GM23338 (cell line): ENCODE data around the gene CATSPERZ. TPM values are rescaled to one million over a fixed set of nuclear protein-coding genes. Genes with fewer than 3 reads are reported as not detected.

Experiments
- ATAC-seq: fragments of 200-7000 bp; cut with Tn5 transposase; 3 replicates; pipeline ENCODE4 v1.9.1; 2020
- DNase-seq: peaks from one replicate; pipeline ENCODE4 v3.0.0-alpha.2; 2015; ENCODE audit warnings: low spot score
- H2AFZ ChIP-seq: fragments of 200-600 bp; sonication (generic); 2 replicates; pipeline ENCODE4 v1.8.0; 2016; ENCODE audit warnings: antibody characterized with exemption, mild to moderate bottlenecking, moderate library complexity
- H3F3A ChIP-seq: fragments of 200-600 bp; sonication (generic); replicated peaks from 2 replicates; pipeline ENCODE4 v1.8.0; 2017; ENCODE audit warnings: antibody characterized with exemption, mixed run types, low read depth
- H3K27ac ChIP-seq: fragments of 200-600 bp; sonication (generic); 2 replicates; pipeline ENCODE4 v1.6.1; 2016; ENCODE audit warnings: low read depth
- H3K27me3 ChIP-seq: fragments of 200-600 bp; sonication (generic); 2 replicates; pipeline ENCODE4 v1.8.0; 2016; ENCODE audit warnings: mild to moderate bottlenecking, mixed run types, moderate library complexity; ENCODE audit not compliant: insufficient read depth
- H3K36me3 ChIP-seq: fragments of 200-600 bp; sonication (generic); 2 replicates; pipeline ENCODE4 v1.8.0; 2016; ENCODE audit warnings: mild to moderate bottlenecking; ENCODE audit not compliant: insufficient read depth
- H3K4me1 ChIP-seq: fragments of 200-600 bp; sonication (generic); 2 replicates; pipeline ENCODE4 v1.8.0; 2016; ENCODE audit warnings: mild to moderate bottlenecking, moderate library complexity; ENCODE audit not compliant: insufficient read depth
- H3K4me2 ChIP-seq: fragments of 200-600 bp; sonication (generic); 2 replicates; pipeline ENCODE4 v1.7.1; 2017; ENCODE audit warnings: mixed run types
- H3K4me3 ChIP-seq: fragments of 200-600 bp; sonication (generic); 2 replicates; pipeline ENCODE4 v1.6.1; 2016; ENCODE audit warnings: mixed run types
- H3K79me2 ChIP-seq: fragments of 200-600 bp; sonication (generic); replicated peaks from 2 replicates; pipeline ENCODE4 v1.8.0; 2017; ENCODE audit warnings: mild to moderate bottlenecking; ENCODE audit not compliant: insufficient read depth
- H3K9me2 ChIP-seq: fragments of 200-600 bp; sonication (generic); 2 replicates; pipeline ENCODE4 v1.8.0; 2017; ENCODE audit not compliant: insufficient read depth
- H4K20me1 ChIP-seq: fragments of 200-600 bp; sonication (generic); replicated peaks from 2 replicates; pipeline ENCODE4 v1.8.0; 2017; ENCODE audit warnings: mild to moderate bottlenecking; ENCODE audit not compliant: insufficient read depth
- H3K27ac Mint-ChIP-seq: 2 replicates; pipeline ENCODE4 v1.8.0; 2020; ENCODE audit warnings: inconsistent platforms, mild to moderate bottlenecking, moderate library complexity, mixed read lengths
- H3K27me3 Mint-ChIP-seq: 3 replicates; pipeline ENCODE4 v1.8.0; 2022; ENCODE audit warnings: low read depth, mild to moderate bottlenecking, moderate library complexity, mixed read lengths, inconsistent platforms; ENCODE audit not compliant: insufficient read depth, poor library complexity
- H3K36me3 Mint-ChIP-seq: 3 replicates; pipeline ENCODE4 v1.8.0; 2021; ENCODE audit warnings: low read depth, mild to moderate bottlenecking, inconsistent platforms, moderate library complexity, mixed read lengths
- H3K4me1 Mint-ChIP-seq: 3 replicates; pipeline ENCODE4 v1.8.0; 2020; ENCODE audit warnings: mild to moderate bottlenecking, inconsistent platforms, mixed read lengths
- H3K4me3 Mint-ChIP-seq: 3 replicates; pipeline ENCODE4 v1.8.0; 2021; ENCODE audit warnings: moderate library complexity, mild to moderate bottlenecking, inconsistent platforms, mixed read lengths
- H3K9me3 Mint-ChIP-seq: 3 replicates; pipeline ENCODE4 v1.8.0; 2020; ENCODE audit warnings: moderate library complexity, mild to moderate bottlenecking, inconsistent platforms, mixed read lengths
- CREB1 ChIP-seq: fragments of 250-450 bp; sonication (Bioruptor Pico); IDR thresholded peaks from 2 replicates; pipeline ENCODE4 v1.5.0; 2020; ENCODE audit warnings: low read depth, mild to moderate bottlenecking, moderate library complexity
- CTCF ChIP-seq, 2 experiments: fragments of 200-600 bp in 1 of 2; sonication (generic) in 1 of 2; conservative IDR thresholded peaks; 2 replicates each; pipeline versions ENCODE4 v1.5.1 to v1.6.1; 2016 to 2017; ENCODE audit warnings: antibody characterized with exemption in 2 of 2, low read depth in 2 of 2, mild to moderate bottlenecking in 2 of 2, moderate library complexity in 1 of 2
- ETS1 ChIP-seq: IDR thresholded peaks from 2 replicates; pipeline ENCODE4 v1.6.1; 2016; ENCODE audit warnings: antibody characterized with exemption
- EZH2 ChIP-seq: fragments of 200-600 bp; sonication (generic); IDR thresholded peaks from one replicate; pipeline ENCODE4 v1.8.0; 2017; ENCODE audit warnings: antibody characterized with exemption, mild to moderate bottlenecking, low read depth; ENCODE audit not compliant: unreplicated experiment
- EZH2phosphoT487 ChIP-seq: fragments of 200-600 bp; sonication (generic); IDR thresholded peaks from one replicate; pipeline ENCODE4 v1.8.1; 2018; ENCODE audit warnings: antibody characterized with exemption; ENCODE audit not compliant: unreplicated experiment
- JUNB ChIP-seq: IDR thresholded peaks from one replicate; pipeline ENCODE4 v1.6.1; 2016; ENCODE audit warnings: antibody characterized with exemption; ENCODE audit not compliant: unreplicated experiment
- NANOG ChIP-seq: IDR thresholded peaks from 2 replicates; pipeline ENCODE4 v1.6.1; 2016; ENCODE audit warnings: antibody characterized with exemption, borderline replicate concordance
- REST ChIP-seq: IDR thresholded peaks from one replicate; pipeline ENCODE4 v1.6.1; 2018; ENCODE audit warnings: antibody characterized with exemption; ENCODE audit not compliant: unreplicated experiment
- ZNF114 ChIP-seq: fragments of 250-450 bp; sonication (Bioruptor Pico); IDR thresholded peaks from 2 replicates; pipeline ENCODE4 v1.5.0; 2020; ENCODE audit warnings: mild to moderate bottlenecking, moderate library complexity
- polyA plus RNA-seq: library from polyadenylated mRNA; unstranded; fragments of >200 nt; fragmentation: Nextera tagmentation; extraction: Ambion mirVana; gene quantifications from 2 replicates; pipeline ENCODE4 v1.2.1, GENCODE V29; 2016
- total RNA-seq: library from RNA; depleted of rRNA; stranded (reverse); fragments of >200 nt; shearing (Covaris generic); gene quantifications from 2 replicates; pipeline ENCODE4 v1.2.3, GENCODE V29; 2014

CATSPERZ gene
- total and polyA plus RNA-seq, 2 experiments from 2014 or later: 0.99 TPM; not detected in 1

GRCh38 chr11:64352099-64352994 is 52.2 kb downstream of the CATSPERZ start:
- peaks cover 12% of the 10 kb centered on the region for H3K4me1 Mint-ChIP-seq
- Histone ChIP-seq H3K79me2 (no peaks in the 10 kb centered on the region), H2AFZ (no peak overlapping the region), H4K20me1 (no peaks in the 10 kb centered on the region), H3K4me3 (no peak overlapping the region), H3K9me2 (no peaks in the 10 kb centered on the region), H3K36me3 (no peaks in the 10 kb centered on the region), H3K4me2 (no peak overlapping the region), H3K27ac (no peak overlapping the region), H3K4me1 (peaks cover 7% of the 10 kb centered on the region; the same call in 1 of the 2 replicates), H3F3A (0 out of 2 replicates have a peak, but pooled peaks cover 6% of the 10 kb centered on the region), H3K27me3 (no peaks in the 10 kb centered on the region)
- ATAC-seq: no peak
- H3K9me3 Mint-ChIP-seq: no peaks in the 10 kb centered on the region
- H3K36me3 Mint-ChIP-seq: no peaks in the 10 kb centered on the region; the same call in 2 of the 3 replicates
- no peak overlapping the region for H3K4me3 Mint-ChIP-seq
- TF ChIP-seq CREB1 (CRISPR knock-in tag) (no peak), REST (no peak), EZH2phosphoT487 (no peak), ETS1 (no peak), ZNF114 (CRISPR knock-in tag) (no peak), NANOG (no peak)
- H3K27ac Mint-ChIP-seq: no peak overlapping the region
- peaks cover 13% of the 10 kb centered on the region for H3K27me3 Mint-ChIP-seq
- no peak for DNase-seq

GRCh38 chr11:64352995-64353714 is 53.0 kb downstream of the CATSPERZ start:
- Histone ChIP-seq H3K36me3 (no peaks in the 10 kb centered on the region), H3K27ac (no peak overlapping the region), H3K9me2 (no peaks in the 10 kb centered on the region), H3K4me3 (no peak overlapping the region), H3K27me3 (0 out of 2 replicates have a peak, but pooled peaks cover 3% of the 10 kb centered on the region), H2AFZ (no peak overlapping the region), H3K4me1 (peaks cover 7% of the 10 kb centered on the region; the same call in 1 of the 2 replicates), H3K4me2 (no peak overlapping the region), H3F3A (0 out of 2 replicates have a peak, but pooled peaks cover 6% of the 10 kb centered on the region), H4K20me1 (no peaks in the 10 kb centered on the region), H3K79me2 (no peaks in the 10 kb centered on the region)
- Mint-ChIP-seq H3K4me1 (peaks cover 16% of the 10 kb centered on the region), H3K4me3 (no peak overlapping the region), H3K9me3 (no peaks in the 10 kb centered on the region), H3K36me3 (no peaks in the 10 kb centered on the region), H3K27ac (no peak overlapping the region), H3K27me3 (peaks cover 14% of the 10 kb centered on the region)
- DNase-seq (no peak), ATAC-seq (no peak)
- TF ChIP-seq JUNB (no peak), CTCF (conservative IDR thresholded peaks at IDR 0.05; ENCODE audit: low read depth in 2 of 2) (no peak), ETS1 (no peak), ZNF114 (CRISPR knock-in tag) (no peak), NANOG (no peak), EZH2phosphoT487 (no peak), CREB1 (CRISPR knock-in tag) (no peak), EZH2 (no peak)
